ENCODE results near the gene CORO1C.

Gene CORO1C

GRCh38 chr12:108597559-108598471 is 133.5 kb downstream of the CORO1C start, which contains the start of gene TMEM119:
TSS of gene TMEM119 (minus strand) at chr12:108598084. CDS start at chr12:108592383, 5,701 bp downstream.
- no peaks in the 10 kb centered on the region for H3K27me3 ChIP-seq (replicated peaks; ENCODE audit: control insufficient read depth, insufficient read depth, low read length)
- peaks cover 33% of the 10 kb centered on the region for H3K4me1 ChIP-seq (ENCODE audit: control insufficient read depth, insufficient read depth, low read length)
- H3K4me3 ChIP-seq (ENCODE audit: low read length) = peak within 1 kb of the TSS; percentile 94
- DNase-seq (ENCODE audit: low read depth) = peak; percentile 88
- no peaks in the 10 kb centered on the region for H3K9me3 ChIP-seq (ENCODE audit: control insufficient read depth, low read length)
- peak within 1 kb of the TSS; percentile 97 for H3K9ac ChIP-seq (ENCODE audit: low read length)
- peaks cover 17% of the 10 kb centered on the region for H3K36me3 ChIP-seq (ENCODE audit: control insufficient read depth, insufficient read depth, low read length, severe bottlenecking)

- H3K9ac ChIP-seq (ENCODE audit: low read length) = peak overlapping the region; percentile 97
- H3K27me3 ChIP-seq (replicated peaks; ENCODE audit: control insufficient read depth, insufficient read depth, low read length) = no peaks in the 10 kb centered on the region
- H3K36me3 ChIP-seq (ENCODE audit: control insufficient read depth, insufficient read depth, low read length, severe bottlenecking) = peaks cover 25% of the 10 kb centered on the region
- H3K4me3 ChIP-seq (ENCODE audit: low read length) = peak overlapping the region; percentile 94
- H3K9me3 ChIP-seq (ENCODE audit: control insufficient read depth, low read length) = no peaks in the 10 kb centered on the region
- peaks cover 33% of the 10 kb centered on the region for H3K4me1 ChIP-seq (ENCODE audit: control insufficient read depth, insufficient read depth, low read length)
- peak; percentile 51 for DNase-seq (ENCODE audit: low read depth)
These were observed 134.3 kb downstream of the CORO1C start for GRCh38 chr12:108596854-108597558.

- peak overlapping the region; percentile 94 for H3K4me3 ChIP-seq (ENCODE audit: low read length)
These were observed 135.3 kb downstream of the CORO1C start for GRCh38 chr12:108595711-108596647.

More at GRCh38 chr12:108595711-108596647, 135.3 kb downstream of the CORO1C start:
- Histone ChIP-seq H3K9ac (ENCODE audit: low read length) (peak overlapping the region; percentile 97), H3K4me1 (ENCODE audit: control insufficient read depth, insufficient read depth, low read length) (peaks cover 35% of the 10 kb centered on the region), H3K27me3 (replicated peaks; ENCODE audit: control insufficient read depth, insufficient read depth, low read length) (no peaks in the 10 kb centered on the region), H3K9me3 (ENCODE audit: control insufficient read depth, low read length) (no peaks in the 10 kb centered on the region), H3K36me3 (ENCODE audit: control insufficient read depth, insufficient read depth, low read length, severe bottlenecking) (peaks cover 35% of the 10 kb centered on the region)
- DNase-seq (ENCODE audit: low read depth) = peak; percentile 45
